GM21737 (cell line): ENCODE results near the gene EIF4G3.
A peak's percentile ranks its signal among the peaks of the same experiment; 100 is the strongest.
"Not testable (repeated sequence)": the region's sequence is repeated elsewhere in the genome, so short reads cannot be mapped to it uniquely, and the experiment has no call there.

Source experiments
- ATAC-seq: cut with Tn5 transposase; IDR thresholded peaks from one replicate; pipeline ENCODE4 v1.9.1; 2021; ENCODE audit warnings: mild to moderate bottlenecking, moderate library complexity; ENCODE audit not compliant: unreplicated experiment

EIF4G3 gene

GRCh38 chr1:21034725-21035628 is 141.7 kb downstream of the EIF4G3 start:
- no peak for ATAC-seq

- ATAC-seq, result no peak
Measured at GRCh38 chr1:21032741-21033140, 144.0 kb downstream of the EIF4G3 start.

- ATAC-seq, result no peak
Measured at GRCh38 chr1:21030181-21030580, 146.5 kb downstream of the EIF4G3 start.

GRCh38 chr1:21028520-21029145 is 148.1 kb downstream of the EIF4G3 start:
- ATAC-seq, result no peak

GRCh38 chr1:21027805-21028204 is 148.9 kb downstream of the EIF4G3 start:
- ATAC-seq, result no peak

GRCh38 chr1:21024918-21025317 is 151.8 kb downstream of the EIF4G3 start:
- no peak for ATAC-seq

- not testable (repeated sequence) for ATAC-seq
Measured at GRCh38 chr1:21024136-21024896, 152.4 kb downstream of the EIF4G3 start.

GRCh38 chr1:21022279-21023040 is 154.2 kb downstream of the EIF4G3 start:
- ATAC-seq, result peak; percentile 80

- ATAC-seq, result no peak
Measured at GRCh38 chr1:21021311-21021710, 155.4 kb downstream of the EIF4G3 start.

- ATAC-seq, result no peak
Measured at GRCh38 chr1:21020151-21020550, 156.5 kb downstream of the EIF4G3 start.

- ATAC-seq, result no peak
Measured at GRCh38 chr1:21018673-21019072, 158.0 kb downstream of the EIF4G3 start.

GRCh38 chr1:21013510-21013909 is 163.2 kb downstream of the EIF4G3 start:
- ATAC-seq, result no peak

GRCh38 chr1:21012937-21013336 is 163.8 kb downstream of the EIF4G3 start:
- no peak for ATAC-seq

GRCh38 chr1:21007876-21008275 is 168.8 kb downstream of the EIF4G3 start:
- no peak for ATAC-seq

- no peak for ATAC-seq
Measured at GRCh38 chr1:21005466-21006239, 171.0 kb downstream of the EIF4G3 start.

- no peak for ATAC-seq
Measured at GRCh38 chr1:21003281-21004045, 173.2 kb downstream of the EIF4G3 start.

- ATAC-seq, result no peak
Measured at GRCh38 chr1:21001042-21001441, 175.7 kb downstream of the EIF4G3 start.

GRCh38 chr1:21000245-21000594 is 176.5 kb downstream of the EIF4G3 start:
- ATAC-seq, result no peak

GRCh38 chr1:20999525-21000244 is 177.0 kb downstream of the EIF4G3 start:
- no peak for ATAC-seq
